HG02981 (cell line): ENCODE measurements around the gene S1PR4.
"Not testable (repeated sequence)": the region's sequence is repeated elsewhere in the genome, so short reads cannot be mapped to it uniquely, and the experiment has no call there.

Experiments used
- ATAC-seq: cut with Tn5 transposase; IDR thresholded peaks from one replicate; pipeline ENCODE4 v1.9.1; 2021; ENCODE audit warnings: mild to moderate bottlenecking, moderate library complexity; ENCODE audit not compliant: unreplicated experiment

Gene S1PR4

GRCh38 chr19:3192684-3193083 lies 14.1 kb downstream of the S1PR4 start:
- no peak for ATAC-seq

DNA sequence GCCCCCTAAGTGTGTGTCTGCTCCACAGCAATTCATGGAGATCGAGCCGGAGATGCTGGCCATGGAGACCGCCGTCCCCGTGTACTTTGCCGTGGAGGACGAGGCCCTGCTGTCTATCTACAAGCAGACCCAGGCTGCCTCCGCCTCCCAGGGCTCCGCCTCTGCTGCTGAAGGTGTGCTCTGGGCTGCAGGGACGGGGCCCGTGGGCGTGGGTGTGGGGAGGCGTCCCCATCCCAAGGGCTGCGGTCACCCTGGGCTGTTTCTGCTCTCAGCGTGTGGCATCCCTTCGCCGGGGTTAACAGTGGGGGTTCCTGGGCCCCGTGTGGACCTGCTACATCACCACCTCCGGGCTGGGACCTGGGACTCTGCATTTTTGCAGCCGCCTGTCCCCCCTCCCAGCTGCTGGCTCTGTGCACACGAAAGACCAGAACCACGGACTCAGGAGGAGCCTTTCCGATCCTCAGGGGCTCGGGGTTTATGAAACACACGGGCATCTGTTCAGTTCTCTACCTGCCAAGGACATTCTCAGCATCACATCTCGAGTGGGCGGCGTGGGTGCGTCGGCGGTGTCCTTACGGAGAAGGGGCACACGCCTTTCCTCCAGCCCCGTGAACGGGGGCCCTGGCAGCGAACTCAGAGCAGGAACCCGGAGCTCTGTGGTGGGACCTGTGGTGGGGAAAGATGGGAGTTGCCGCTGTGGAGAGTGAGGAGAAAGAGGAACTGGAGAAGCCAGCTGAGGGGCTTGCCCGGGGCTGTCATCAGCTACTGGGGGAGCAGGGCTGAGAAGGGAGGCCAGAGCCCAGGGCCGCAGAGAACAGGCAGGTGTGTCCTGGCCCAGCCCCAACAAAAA lies 14.9 kb downstream of the S1PR4 start:
- ATAC-seq, result no peak

- no peak for ATAC-seq
Measured at GRCh38 chr19:3194106-3195087, 15.8 kb downstream of the S1PR4 start.

- no peak for ATAC-seq
Measured at GRCh38 chr19:3196064-3196932, 17.7 kb downstream of the S1PR4 start.

GRCh38 chr19:3196933-3197205 lies 18.3 kb downstream of the S1PR4 start:
- ATAC-seq, result no peak

GRCh38 chr19:3198901-3199700 lies 20.5 kb downstream of the S1PR4 start:
- no peak for ATAC-seq

- no peak for ATAC-seq
Measured at GRCh38 chr19:3201072-3201700, 22.6 kb downstream of the S1PR4 start.

DNA sequence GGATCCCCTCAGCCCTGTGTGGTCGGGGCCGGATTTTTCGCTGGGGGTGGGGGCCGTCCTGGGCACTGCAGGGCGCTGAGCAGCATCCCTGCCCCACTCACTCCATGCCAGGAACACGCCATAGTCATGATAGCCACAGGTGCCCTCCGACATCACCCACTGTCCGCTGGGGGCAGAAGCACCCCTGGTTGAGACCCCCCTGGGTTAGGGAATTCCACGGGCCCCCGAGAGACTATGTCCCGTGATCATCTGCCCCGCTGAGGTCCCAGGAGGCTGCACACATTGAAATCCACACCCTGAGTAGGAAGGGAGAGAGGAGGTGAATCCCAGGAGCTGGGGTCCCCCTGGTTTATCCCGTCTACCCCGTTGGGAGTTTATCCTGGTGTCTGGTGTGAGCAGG lies 23.3 kb downstream of the S1PR4 start:
- no peak for ATAC-seq

DNA sequence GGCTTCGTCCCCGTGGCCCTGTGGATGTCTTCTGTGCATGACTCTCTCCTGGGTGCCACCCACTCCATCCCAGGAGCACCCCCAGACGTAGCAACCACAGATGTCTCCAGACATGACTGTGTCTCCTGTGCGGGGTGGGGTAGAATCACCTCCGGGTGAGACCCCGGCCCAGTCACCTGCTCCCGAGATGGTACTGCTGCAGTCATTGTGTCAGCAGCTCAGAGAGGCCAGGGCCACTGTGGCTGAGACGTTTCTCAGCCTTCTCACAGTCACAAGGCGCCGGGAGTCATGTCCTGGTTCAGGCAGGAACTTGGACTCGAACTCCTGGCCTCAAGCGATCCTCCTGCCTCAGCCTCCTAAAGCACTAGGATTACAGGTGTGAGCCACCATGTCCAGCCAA lies 23.8 kb downstream of the S1PR4 start:
- no peak for ATAC-seq

GRCh38 chr19:3202895-3203294 lies 24.3 kb downstream of the S1PR4 start:
- ATAC-seq, result not testable (repeated sequence)

GRCh38 chr19:3203805-3204645 lies 25.5 kb downstream of the S1PR4 start:
- ATAC-seq, result no peak

- no peak for ATAC-seq
Measured at GRCh38 chr19:3204646-3205275, 26.2 kb downstream of the S1PR4 start.

DNA sequence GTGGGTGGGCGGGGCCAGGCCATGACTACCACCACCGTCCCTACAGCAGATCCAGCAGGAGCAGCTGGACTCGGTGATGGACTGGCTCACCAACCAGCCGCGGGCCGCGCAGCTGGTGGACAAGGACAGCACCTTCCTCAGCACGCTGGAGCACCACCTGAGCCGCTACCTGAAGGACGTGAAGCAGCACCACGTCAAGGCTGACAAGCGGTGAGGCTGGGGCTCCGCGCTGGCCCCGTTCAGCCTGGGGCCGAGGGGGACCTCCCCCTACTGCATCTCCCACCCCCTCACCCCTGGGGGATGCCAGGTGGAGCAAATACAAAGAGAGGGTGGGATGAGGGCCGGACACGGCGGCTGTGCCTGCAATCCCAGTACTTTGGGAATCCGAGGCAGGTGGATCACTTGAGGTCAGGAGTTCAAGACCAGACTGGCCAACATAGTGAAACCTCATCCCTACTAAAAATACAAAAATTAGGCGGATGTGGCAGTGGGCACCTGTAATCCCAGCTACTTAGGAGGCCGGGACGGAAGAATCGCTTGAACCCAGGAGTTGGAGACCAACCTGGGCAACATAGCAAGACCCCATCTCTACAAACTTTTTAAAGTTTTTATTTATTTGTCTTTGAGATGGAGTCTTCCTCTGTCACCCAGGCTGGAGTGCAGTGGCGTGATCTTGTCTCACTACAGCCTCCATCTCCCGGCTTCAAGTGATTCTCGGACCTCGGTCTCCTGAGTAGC lies 27.8 kb downstream of the S1PR4 start:
- ATAC-seq, result no peak

- no peak for ATAC-seq
Measured at GRCh38 chr19:3207461-3208242, 29.1 kb downstream of the S1PR4 start.

- no peak for ATAC-seq
Measured at GRCh38 chr19:3208317-3209207, 30.0 kb downstream of the S1PR4 start.
